Measurements from ENCODE around the gene OSCP1. TPM values are rescaled to one million over a fixed set of nuclear protein-coding genes. Genes with fewer than 3 reads are reported as not detected.

Gene OSCP1
- total and polyA plus RNA-seq, 4 donors: 16.9 to 31.4 (median 23.2) TPM

GRCh38 chr1:36471830-36472641 is 21.8 kb upstream of the OSCP1 start:
- H3K36me3 ChIP-seq (ENCODE audit: control insufficient read depth in 4 of 4, insufficient read depth in 4 of 4, low read length in 4 of 4): peaks cover 0 to 4% (median 0%) of the 10 kb centered on the region in 4 donors
- no peak overlapping the region for H3K9ac ChIP-seq (ENCODE audit: insufficient read depth in 1 of 2, low read length in 2 of 2)
- no peak overlapping the region for H3K27ac ChIP-seq (ENCODE audit: low read depth in 1 of 2, low read length in 1 of 2)
- peaks cover 0 to 1% (median 0%) of the 10 kb centered on the region in 5 donors for H3K4me1 ChIP-seq (ENCODE audit: control insufficient read depth in 5 of 5, insufficient read depth in 5 of 5, low read length in 5 of 5)
- H3K9me3 ChIP-seq (ENCODE audit: control insufficient read depth in 4 of 4, insufficient read depth in 3 of 4, low read length in 3 of 4): no peaks in the 10 kb centered on the region
- no peak overlapping the region for H3K4me3 ChIP-seq
- WGBS, 2 donors: 76 to 86% methylated on average over 22 of the region's 22 CpGs
- ATAC-seq (ENCODE audit: insufficient read depth, low FRiP score) (no peak), DNase-seq (no peak)
- TF ChIP-seq, protein P1, sequence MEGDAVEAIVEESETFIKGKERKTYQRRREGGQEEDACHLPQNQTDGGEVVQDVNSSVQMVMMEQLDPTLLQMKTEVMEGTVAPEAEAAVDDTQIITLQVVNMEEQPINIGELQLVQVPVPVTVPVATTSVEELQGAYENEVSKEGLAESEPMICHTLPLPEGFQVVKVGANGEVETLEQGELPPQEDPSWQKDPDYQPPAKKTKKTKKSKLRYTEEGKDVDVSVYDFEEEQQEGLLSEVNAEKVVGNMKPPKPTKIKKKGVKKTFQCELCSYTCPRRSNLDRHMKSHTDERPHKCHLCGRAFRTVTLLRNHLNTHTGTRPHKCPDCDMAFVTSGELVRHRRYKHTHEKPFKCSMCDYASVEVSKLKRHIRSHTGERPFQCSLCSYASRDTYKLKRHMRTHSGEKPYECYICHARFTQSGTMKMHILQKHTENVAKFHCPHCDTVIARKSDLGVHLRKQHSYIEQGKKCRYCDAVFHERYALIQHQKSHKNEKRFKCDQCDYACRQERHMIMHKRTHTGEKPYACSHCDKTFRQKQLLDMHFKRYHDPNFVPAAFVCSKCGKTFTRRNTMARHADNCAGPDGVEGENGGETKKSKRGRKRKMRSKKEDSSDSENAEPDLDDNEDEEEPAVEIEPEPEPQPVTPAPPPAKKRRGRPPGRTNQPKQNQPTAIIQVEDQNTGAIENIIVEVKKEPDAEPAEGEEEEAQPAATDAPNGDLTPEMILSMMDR (IDR thresholded peaks at IDR 0.05; ENCODE audit: control extremely low read depth, extremely low read depth): no peak
- H3K27me3 ChIP-seq (ENCODE audit: control insufficient read depth in 3 of 3, insufficient read depth in 3 of 3, low read length in 2 of 3): no peaks in the 10 kb centered on the region

GRCh38 chr1:36469163-36469562 is 18.9 kb upstream of the OSCP1 start:
- H3K4me3 ChIP-seq: no peak overlapping the region
- WGBS, 2 donors: 85 to 88% methylated on average over 2 of the region's 2 CpGs
- TF ChIP-seq, protein P1 (IDR thresholded peaks at IDR 0.05; ENCODE audit: control extremely low read depth, extremely low read depth): no peak
- no peak overlapping the region for H3K9ac ChIP-seq (ENCODE audit: insufficient read depth in 1 of 2, low read length in 2 of 2)
- H3K27me3 ChIP-seq (ENCODE audit: control insufficient read depth in 3 of 3, insufficient read depth in 3 of 3, low read length in 2 of 3): no peaks in the 10 kb centered on the region
- no peak for ATAC-seq (ENCODE audit: insufficient read depth, low FRiP score)
- H3K27ac ChIP-seq (ENCODE audit: low read depth in 1 of 2, low read length in 1 of 2): no peak overlapping the region
- H3K36me3 ChIP-seq (ENCODE audit: control insufficient read depth in 4 of 4, insufficient read depth in 4 of 4, low read length in 4 of 4): no peaks in the 10 kb centered on the region
- H3K9me3 ChIP-seq (ENCODE audit: control insufficient read depth in 4 of 4, insufficient read depth in 3 of 4, low read length in 3 of 4): no peaks in the 10 kb centered on the region
- DNase-seq: no peak
- H3K4me1 ChIP-seq (ENCODE audit: control insufficient read depth in 5 of 5, insufficient read depth in 5 of 5, low read length in 5 of 5): peaks cover 0 to 6% (median 0%) of the 10 kb centered on the region in 5 donors

DNA sequence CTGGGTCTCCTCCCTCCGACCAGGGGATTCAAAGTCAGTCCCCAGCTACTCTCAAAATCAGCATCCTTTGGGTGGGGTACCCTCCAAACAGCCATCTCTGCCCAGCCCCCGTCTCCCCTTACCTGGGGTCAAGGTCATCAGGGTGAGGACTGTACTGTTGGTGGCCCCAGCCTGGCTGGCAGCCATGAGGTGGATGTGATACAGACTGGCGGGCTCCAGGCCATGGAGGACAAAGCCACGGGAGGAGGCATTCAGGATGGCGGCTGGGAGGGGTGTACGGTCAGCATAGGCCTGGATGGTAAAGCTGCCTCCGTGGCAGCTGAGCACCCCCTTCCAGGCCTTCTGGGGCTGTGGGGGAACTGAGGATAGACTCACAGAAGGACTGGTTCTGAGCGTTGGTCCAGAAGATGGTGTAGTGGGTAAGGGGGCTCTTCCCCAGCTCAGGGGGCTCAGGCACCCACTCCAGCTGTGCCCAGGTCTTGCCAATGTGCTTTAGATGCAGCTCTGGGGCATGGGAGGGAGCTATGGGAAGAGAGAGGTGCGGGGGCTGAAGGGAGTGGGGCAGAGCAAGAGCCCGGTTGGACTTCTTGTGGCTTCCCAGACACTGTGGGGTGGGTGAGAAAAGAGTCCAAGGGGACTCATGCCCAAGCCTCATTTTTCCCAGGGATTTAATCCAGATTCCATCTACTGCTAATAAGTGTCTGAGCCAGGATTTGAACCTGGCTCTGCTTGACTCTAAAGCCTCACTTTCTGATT is 17.6 kb upstream of the OSCP1 start:
- DNase-seq (no peak), ATAC-seq (ENCODE audit: insufficient read depth, low FRiP score) (no peak)
- H3K36me3 ChIP-seq (ENCODE audit: control insufficient read depth in 4 of 4, insufficient read depth in 4 of 4, low read length in 4 of 4): no peaks in the 10 kb centered on the region
- no peak overlapping the region for H3K4me3 ChIP-seq
- H3K27ac ChIP-seq (ENCODE audit: low read depth in 1 of 2, low read length in 1 of 2): no peak overlapping the region
- peaks cover 0 to 12% (median 3%) of the 10 kb centered on the region in 5 donors for H3K4me1 ChIP-seq (ENCODE audit: control insufficient read depth in 5 of 5, insufficient read depth in 5 of 5, low read length in 5 of 5)
- 91 to 92% methylated on average over 10 of the region's 10 CpGs for WGBS, 2 donors
- H3K9ac ChIP-seq (ENCODE audit: insufficient read depth in 1 of 2, low read length in 2 of 2): no peak overlapping the region
- H3K9me3 ChIP-seq (ENCODE audit: control insufficient read depth in 4 of 4, insufficient read depth in 3 of 4, low read length in 3 of 4): no peaks in the 10 kb centered on the region
- TF ChIP-seq, protein P1 (IDR thresholded peaks at IDR 0.05; ENCODE audit: control extremely low read depth, extremely low read depth): no peak
- H3K27me3 ChIP-seq (ENCODE audit: control insufficient read depth in 3 of 3, insufficient read depth in 3 of 3, low read length in 2 of 3): no peaks in the 10 kb centered on the region
